Activated T-helper 2 cell treated with anti-CD3 and anti-CD28 coated beads, Interferon-gamma antibody, Interleukin-2, Interleukin-4, amounts not matched to agents 10 μg/mL and 5 μg/mL and 100 μg/mL, durations not matched to agents 14 hours and 24 hours and 36 hours (primary cell): ENCODE results near the gene LRP2. TPM values are rescaled to one million over a fixed set of nuclear protein-coding genes. Genes with fewer than 3 reads are reported as not detected.

Source experiments
- DNase-seq: peaks from one replicate; pipeline ENCODE4 v3.0.0; 2021; ENCODE audit warnings: low spot score
- H3K27ac Mint-ChIP-seq: one replicate; pipeline ENCODE4 v1.8.0; 2021; ENCODE audit warnings: mixed read lengths
- H3K27me3 Mint-ChIP-seq: one replicate; pipeline ENCODE4 v1.8.0; 2021; ENCODE audit warnings: low read depth, mixed read lengths
- H3K36me3 Mint-ChIP-seq: one replicate; pipeline ENCODE4 v1.8.0; 2021; ENCODE audit warnings: low read depth, mixed read lengths
- H3K4me1 Mint-ChIP-seq: one replicate; pipeline ENCODE4 v1.8.0; 2021; ENCODE audit warnings: low read depth, mixed read lengths
- H3K4me3 Mint-ChIP-seq: one replicate; pipeline ENCODE4 v1.8.0; 2021; ENCODE audit warnings: low read depth, mild to moderate bottlenecking, moderate library complexity, mixed read lengths
- H3K9me3 Mint-ChIP-seq: one replicate; pipeline ENCODE4 v1.8.0; 2021; ENCODE audit warnings: mixed read lengths
- intact Hi-C: fragments of 100-400 bp; cut with micrococcal nuclease; formaldehyde crosslinking; loops from one replicate; pipeline ENCODE4 v1.15.1; 2023
- total RNA-seq: library from RNA; stranded (reverse); gene quantifications from 2 replicates; pipeline ENCODE4 v1.2.3, GENCODE V29; 2022

The LRP2 gene
- total RNA-seq, 1 donor from 2014 or later = 0.46 TPM

GRCh38 chr2:169200756-169201155, 161.6 kb downstream of the LRP2 start:
- no peaks in the 10 kb centered on the region for H3K4me1 Mint-ChIP-seq
- H3K4me3 Mint-ChIP-seq = no peak overlapping the region
- no peak overlapping the region for H3K27ac Mint-ChIP-seq

GRCh38 chr2:169193618-169194017, 168.7 kb downstream of the LRP2 start:
- H3K36me3 Mint-ChIP-seq = no peaks in the 10 kb centered on the region
- H3K27me3 Mint-ChIP-seq = peaks cover 6% of the 10 kb centered on the region
- H3K27ac Mint-ChIP-seq = no peak overlapping the region
- H3K4me3 Mint-ChIP-seq = no peak overlapping the region
- intact Hi-C loops = no loop called here
- no peaks in the 10 kb centered on the region for H3K4me1 Mint-ChIP-seq
- no peak for DNase-seq
- no peaks in the 10 kb centered on the region for H3K9me3 Mint-ChIP-seq

More at GRCh38 chr2:169200756-169201155, 161.6 kb downstream of the LRP2 start:
- DNase-seq = no peak
- H3K27me3 Mint-ChIP-seq = peaks cover 3% of the 10 kb centered on the region
- H3K36me3 Mint-ChIP-seq = no peaks in the 10 kb centered on the region
- no peaks in the 10 kb centered on the region for H3K9me3 Mint-ChIP-seq
- intact Hi-C loops = no loop called here

- no peak for DNase-seq
- Mint-ChIP-seq H3K4me3 (no peak overlapping the region), H3K4me1 (no peaks in the 10 kb centered on the region), H3K27me3 (peaks cover 20% of the 10 kb centered on the region), H3K9me3 (no peaks in the 10 kb centered on the region), H3K36me3 (no peaks in the 10 kb centered on the region), H3K27ac (no peak overlapping the region)
- intact Hi-C loops = no loop called here
These were observed 172.0 kb downstream of the LRP2 start for GRCh38 chr2:169190197-169190775.

- Mint-ChIP-seq H3K9me3 (no peaks in the 10 kb centered on the region), H3K36me3 (no peaks in the 10 kb centered on the region), H3K27ac (no peak overlapping the region), H3K4me1 (no peaks in the 10 kb centered on the region), H3K27me3 (peaks cover 20% of the 10 kb centered on the region), H3K4me3 (no peak overlapping the region)
- intact Hi-C loops = no loop called here
- no peak for DNase-seq
These were observed 173.2 kb downstream of the LRP2 start for GRCh38 chr2:169189132-169189531.

- Mint-ChIP-seq H3K4me3 (no peak overlapping the region), H3K27ac (no peak overlapping the region), H3K36me3 (no peaks in the 10 kb centered on the region), H3K27me3 (peaks cover 17% of the 10 kb centered on the region), H3K4me1 (no peaks in the 10 kb centered on the region), H3K9me3 (no peaks in the 10 kb centered on the region)
- DNase-seq = no peak
- intact Hi-C loops = no loop called here
These were observed 176.6 kb downstream of the LRP2 start for GRCh38 chr2:169185711-169186110.

GRCh38 chr2:169184074-169184473, 178.3 kb downstream of the LRP2 start:
- DNase-seq = no peak
- Mint-ChIP-seq H3K4me1 (no peaks in the 10 kb centered on the region), H3K27ac (no peak overlapping the region), H3K27me3 (peaks cover 17% of the 10 kb centered on the region), H3K36me3 (no peaks in the 10 kb centered on the region), H3K4me3 (no peak overlapping the region), H3K9me3 (no peaks in the 10 kb centered on the region)
- intact Hi-C loops = no loop called here

GRCh38 chr2:169182573-169182972, 179.8 kb downstream of the LRP2 start:
- no peak overlapping the region for H3K27ac Mint-ChIP-seq
- no peaks in the 10 kb centered on the region for H3K36me3 Mint-ChIP-seq
- no peaks in the 10 kb centered on the region for H3K9me3 Mint-ChIP-seq
- no peaks in the 10 kb centered on the region for H3K4me1 Mint-ChIP-seq
- H3K27me3 Mint-ChIP-seq = peaks cover 13% of the 10 kb centered on the region
- H3K4me3 Mint-ChIP-seq = no peak overlapping the region
- no peak for DNase-seq
- intact Hi-C loops = no loop called here

- H3K9me3 Mint-ChIP-seq = no peaks in the 10 kb centered on the region
These were observed 183.4 kb downstream of the LRP2 start for GRCh38 chr2:169178804-169179390.

GRCh38 chr2:169178364-169178763, 184.0 kb downstream of the LRP2 start:
- no peak for DNase-seq
- Mint-ChIP-seq H3K36me3 (no peaks in the 10 kb centered on the region), H3K27me3 (peaks cover 11% of the 10 kb centered on the region), H3K4me3 (no peak overlapping the region), H3K4me1 (no peaks in the 10 kb centered on the region), H3K9me3 (no peaks in the 10 kb centered on the region), H3K27ac (no peak overlapping the region)
- intact Hi-C loops = no loop called here

More at GRCh38 chr2:169178804-169179390, 183.4 kb downstream of the LRP2 start:
- Mint-ChIP-seq H3K27me3 (peaks cover 12% of the 10 kb centered on the region), H3K27ac (no peak overlapping the region), H3K4me1 (no peaks in the 10 kb centered on the region), H3K36me3 (no peaks in the 10 kb centered on the region), H3K4me3 (no peak overlapping the region)
- intact Hi-C loops = no loop called here
- DNase-seq = no peak

GRCh38 chr2:169175112-169175511, 187.2 kb downstream of the LRP2 start:
- peaks cover 13% of the 10 kb centered on the region for H3K27me3 Mint-ChIP-seq
- no peaks in the 10 kb centered on the region for H3K36me3 Mint-ChIP-seq
- no peak for DNase-seq
- H3K9me3 Mint-ChIP-seq = no peaks in the 10 kb centered on the region
- H3K27ac Mint-ChIP-seq = no peak overlapping the region
- intact Hi-C loops = no loop called here
- no peak overlapping the region for H3K4me3 Mint-ChIP-seq
- H3K4me1 Mint-ChIP-seq = no peaks in the 10 kb centered on the region

- intact Hi-C loops = no loop called here
- H3K27ac Mint-ChIP-seq = no peak overlapping the region
- H3K36me3 Mint-ChIP-seq = no peaks in the 10 kb centered on the region
- H3K9me3 Mint-ChIP-seq = no peaks in the 10 kb centered on the region
- no peak overlapping the region for H3K4me3 Mint-ChIP-seq
- peaks cover 13% of the 10 kb centered on the region for H3K27me3 Mint-ChIP-seq
- DNase-seq = no peak
- H3K4me1 Mint-ChIP-seq = no peaks in the 10 kb centered on the region
These were observed 188.5 kb downstream of the LRP2 start for GRCh38 chr2:169173876-169174275.

GRCh38 chr2:169172914-169173313, 189.4 kb downstream of the LRP2 start:
- H3K27me3 Mint-ChIP-seq = peaks cover 12% of the 10 kb centered on the region
- DNase-seq = no peak
- H3K4me1 Mint-ChIP-seq = no peaks in the 10 kb centered on the region
- no peak overlapping the region for H3K27ac Mint-ChIP-seq
- H3K4me3 Mint-ChIP-seq = no peak overlapping the region
- no peaks in the 10 kb centered on the region for H3K9me3 Mint-ChIP-seq
- H3K36me3 Mint-ChIP-seq = no peaks in the 10 kb centered on the region
- intact Hi-C loops = no loop called here

- no peaks in the 10 kb centered on the region for H3K9me3 Mint-ChIP-seq
- no peak for DNase-seq
- H3K36me3 Mint-ChIP-seq = no peaks in the 10 kb centered on the region
- no peak overlapping the region for H3K27ac Mint-ChIP-seq
- H3K27me3 Mint-ChIP-seq = peaks cover 12% of the 10 kb centered on the region
- H3K4me3 Mint-ChIP-seq = no peak overlapping the region
- intact Hi-C loops = no loop called here
- no peaks in the 10 kb centered on the region for H3K4me1 Mint-ChIP-seq
These were observed 190.1 kb downstream of the LRP2 start for GRCh38 chr2:169172151-169172735.
